ENCODE results near the gene GAPVD1. TPM values are rescaled to one million over a fixed set of nuclear protein-coding genes. Genes with fewer than 3 reads are reported as not detected.

The GAPVD1 gene
- total RNA-seq, 1 experiment from 2014 or later: 30.5 TPM

GRCh38 chr9:125241000-125241862, 20.4 kb upstream of the GAPVD1 start, which contains the start of gene HSPA5:
Gene HSPA5 (minus strand): TSS chr9:125241343. CDS start chr9:125241126, 217 bp downstream.
- Histone ChIP-seq H3K4me3 (ENCODE audit: low read length) (peak within 1 kb of the TSS; percentile 93), H3K4me1 (ENCODE audit: insufficient read depth, low read length) (peaks cover 43% of the 10 kb centered on the region), H3F3A (ENCODE audit: low read length, unreplicated experiment) (peaks cover 6% of the 10 kb centered on the region), H3K27ac (ENCODE audit: low read length) (peak within 1 kb of the TSS; percentile 72), H4K20me1 (ENCODE audit: low read length) (peaks cover 48% of the 10 kb centered on the region), H3K36me3 (ENCODE audit: low read depth, low read length) (peaks cover 46% of the 10 kb centered on the region), H3K9me3 (ENCODE audit: low read length) (no peaks in the 10 kb centered on the region), H3K9ac (ENCODE audit: low read length) (peak within 1 kb of the TSS; percentile 99), H2AFZ (ENCODE audit: low read length) (peak within 1 kb of the TSS; percentile 75), H3K79me2 (ENCODE audit: low read length) (peaks cover 58% of the 10 kb centered on the region), H3K9me2 (replicated peaks; ENCODE audit: low read length) (no peaks in the 10 kb centered on the region), H3K4me2 (ENCODE audit: low read length) (peak within 1 kb of the TSS; percentile 92), H3K27me3 (ENCODE audit: low read length) (no peaks in the 10 kb centered on the region)
- CTCF ChIA-PET: no interaction called here
- ATAC-seq (peak; percentile 80), DNase-seq (peak; percentile 97)
- POLR2A ChIA-PET (ENCODE audit: unreplicated experiment): interaction anchor here (0.5 to 1.0 kb wide), 7 partner anchors 19 to 1897 kb away, joined by 3 to 7 read pairs (median 4); no protein-coding TSS in a partner anchor
- TF ChIP-seq EZH2 (IDR thresholded peaks at IDR 0.05; ENCODE audit: low read length, unreplicated experiment) (no peak), EZH2phosphoT487 (IDR thresholded peaks at IDR 0.05; ENCODE audit: borderline replicate concordance, low read length) (no peak), CTCF (conservative IDR thresholded peaks at IDR 0.05; ENCODE audit: low read depth, low read length) (no peak)
- intact Hi-C loops (cut with micrococcal nuclease): loop anchor here (1.0 kb wide), 1 partner anchor 56 kb away; no protein-coding TSS in a partner anchor
- BruUV-seq (replicated peaks): no TSS peak

GRCh38 chr9:125241863-125242739, 19.5 kb upstream of the GAPVD1 start:
- H3K9me3 ChIP-seq (ENCODE audit: low read length): no peaks in the 10 kb centered on the region
- peak overlapping the region; percentile 72 for H3K27ac ChIP-seq (ENCODE audit: low read length)
- H3K9me2 ChIP-seq (replicated peaks; ENCODE audit: low read length): no peaks in the 10 kb centered on the region
- intact Hi-C loops (cut with micrococcal nuclease): loop anchor here (1.0 kb wide), 1 partner anchor 55 kb away; no protein-coding TSS in a partner anchor
- H3K27me3 ChIP-seq (ENCODE audit: low read length): no peaks in the 10 kb centered on the region
- H3K4me1 ChIP-seq (ENCODE audit: insufficient read depth, low read length): peaks cover 41% of the 10 kb centered on the region
- H3K36me3 ChIP-seq (ENCODE audit: low read depth, low read length): peaks cover 39% of the 10 kb centered on the region
- BruUV-seq (replicated peaks): TSS peak; percentile 92
- H4K20me1 ChIP-seq (ENCODE audit: low read length): peaks cover 39% of the 10 kb centered on the region
- no peak for DNase-seq
- peak overlapping the region; percentile 75 for H2AFZ ChIP-seq (ENCODE audit: low read length)
- H3K4me2 ChIP-seq (ENCODE audit: low read length): peak overlapping the region; percentile 92
- ChIA-PET CTCF (interaction anchor here (0.6 kb wide), 1 partner anchor 130 kb away, joined by 4 read pairs; no protein-coding TSS in a partner anchor), POLR2A (ENCODE audit: unreplicated experiment) (interaction anchor here (0.6 to 2.0 kb wide), 8 partner anchors 8 to 1898 kb away, joined by 3 to 10 read pairs (median 6); no protein-coding TSS in a partner anchor)
- H3K9ac ChIP-seq (ENCODE audit: low read length): peak overlapping the region; percentile 94
- TF ChIP-seq EZH2 (IDR thresholded peaks at IDR 0.05; ENCODE audit: low read length, unreplicated experiment) (no peak), EZH2phosphoT487 (IDR thresholded peaks at IDR 0.05; ENCODE audit: borderline replicate concordance, low read length) (no peak), CTCF (conservative IDR thresholded peaks at IDR 0.05; ENCODE audit: low read depth, low read length) (no peak)
- peak overlapping the region; percentile 77 for H3K4me3 ChIP-seq (ENCODE audit: low read length)
- peaks cover 3% of the 10 kb centered on the region for H3F3A ChIP-seq (ENCODE audit: low read length, unreplicated experiment)
- peaks cover 49% of the 10 kb centered on the region for H3K79me2 ChIP-seq (ENCODE audit: low read length)
- peak; percentile 1; the same call in 1 of the 2 replicates for ATAC-seq

All from PC-3 (cell line).